Left ventricle myocardium superior (tissue), 1 donor: ENCODE results near the gene ITGA5. TPM values are rescaled to one million over a fixed set of nuclear protein-coding genes. Genes with fewer than 3 reads are reported as not detected.
A peak's percentile ranks its signal among the peaks of the same experiment; 100 is the strongest.

Experiments used
- ATAC-seq: fragments of 200-7000 bp; cut with Tn5 transposase; one replicate; pipeline ENCODE4 v1.9.1; 2020; ENCODE audit warnings: mild to moderate bottlenecking, moderate library complexity
- DNase-seq: peaks from one replicate; pipeline ENCODE4 v3.0.0-alpha.2; 2020
- intact Hi-C: fragments of 100-400 bp; cut with micrococcal nuclease; formaldehyde crosslinking; loops from one replicate; pipeline ENCODE4 v1.11.0; 2022
- total RNA-seq: library from RNA; stranded (reverse); fragmentation: NEBNext Ultra II Directional; extraction: Animal tissue kit (Norgen Biotek cat#: 25700); gene quantifications from one replicate; pipeline ENCODE4 v1.2.1, GENCODE V29; 2021
- donor health status: DM: no; HTN: yes; CAD: no; lungs with severe emphysema.

Gene ITGA5
- total RNA-seq, 1 donor from 2014 or later: 44.1 TPM

DNA sequence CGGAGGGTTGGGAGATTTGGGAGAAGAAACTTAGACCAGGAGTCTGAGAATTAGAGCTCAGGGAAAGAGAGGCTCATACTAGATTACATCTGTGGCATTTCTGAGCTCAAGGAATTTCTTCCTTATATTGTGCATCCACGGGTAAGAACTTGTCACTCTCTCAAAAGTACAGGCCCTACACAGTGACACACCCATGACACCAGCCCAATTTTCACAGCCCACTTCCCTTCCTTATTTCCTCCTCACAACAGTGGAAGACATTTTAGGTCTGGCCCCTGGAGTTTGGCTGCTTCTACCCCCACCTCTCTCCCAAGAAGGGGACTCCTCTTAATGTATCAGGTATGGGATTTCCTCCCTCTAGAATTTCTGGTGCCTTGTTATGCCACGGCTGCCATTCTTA, 25.3 kb downstream of the ITGA5 start:
- ATAC-seq (peak; percentile 8), DNase-seq (no peak)
- intact Hi-C loops: no loop called here

DNA sequence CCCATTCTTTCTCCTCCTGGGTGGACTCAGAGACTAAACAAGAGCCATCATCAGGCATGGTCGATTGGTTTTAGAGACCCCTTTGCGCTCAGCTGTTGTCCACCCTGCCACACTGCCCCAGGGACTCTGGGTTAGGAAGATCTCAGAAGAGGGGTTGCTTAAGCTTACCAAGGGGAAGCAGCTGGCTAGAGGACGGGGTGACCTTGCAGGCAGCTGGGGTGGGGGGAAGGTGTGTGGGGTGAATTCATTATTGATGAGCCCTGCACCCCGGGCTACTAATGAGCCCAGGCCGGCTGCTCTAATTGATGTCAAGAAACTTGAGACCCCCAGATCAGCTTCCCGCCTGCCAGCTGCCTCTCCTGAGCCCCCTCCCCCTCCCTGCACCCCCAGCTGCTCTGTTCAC, 25.9 kb downstream of the ITGA5 start:
- no peak for DNase-seq
- ATAC-seq: no peak
- intact Hi-C loops: no loop called here

DNA sequence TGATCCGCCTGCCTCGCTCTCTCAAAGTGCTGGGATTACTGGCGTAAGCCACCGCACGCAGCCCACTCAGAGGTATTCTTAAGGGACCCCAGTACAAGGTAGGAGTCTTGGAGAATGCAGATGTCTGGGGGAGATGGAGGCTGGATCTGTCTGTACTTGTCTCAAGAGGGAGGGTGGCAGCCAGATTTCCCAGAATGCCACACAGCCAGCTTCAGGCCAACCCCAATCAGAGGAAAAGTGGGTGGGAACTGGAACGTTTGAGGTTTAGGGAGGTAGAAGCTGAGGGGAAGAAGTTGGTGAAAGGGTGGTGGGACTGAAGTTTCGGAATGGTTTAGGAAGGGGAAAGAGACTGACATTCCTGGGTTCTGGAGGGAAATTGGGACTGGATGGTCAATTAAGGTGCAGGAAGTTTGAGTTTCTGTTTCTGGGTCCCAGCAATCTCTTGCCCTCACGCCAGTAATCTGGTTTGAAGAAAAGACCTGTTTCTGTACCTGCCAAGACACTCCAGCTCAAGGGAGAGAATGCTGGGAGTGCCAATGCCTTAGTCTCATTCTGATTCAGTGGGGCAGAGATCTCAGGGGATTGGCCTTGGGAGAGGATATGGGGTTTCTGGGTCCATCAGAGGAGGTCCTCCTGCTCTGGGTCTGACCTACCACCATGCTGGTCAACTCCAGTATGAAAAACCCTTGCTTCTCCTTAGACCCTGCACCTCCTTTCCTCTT, 26.4 kb downstream of the ITGA5 start:
- ATAC-seq: no peak
- no peak for DNase-seq
- intact Hi-C loops: no loop called here

DNA sequence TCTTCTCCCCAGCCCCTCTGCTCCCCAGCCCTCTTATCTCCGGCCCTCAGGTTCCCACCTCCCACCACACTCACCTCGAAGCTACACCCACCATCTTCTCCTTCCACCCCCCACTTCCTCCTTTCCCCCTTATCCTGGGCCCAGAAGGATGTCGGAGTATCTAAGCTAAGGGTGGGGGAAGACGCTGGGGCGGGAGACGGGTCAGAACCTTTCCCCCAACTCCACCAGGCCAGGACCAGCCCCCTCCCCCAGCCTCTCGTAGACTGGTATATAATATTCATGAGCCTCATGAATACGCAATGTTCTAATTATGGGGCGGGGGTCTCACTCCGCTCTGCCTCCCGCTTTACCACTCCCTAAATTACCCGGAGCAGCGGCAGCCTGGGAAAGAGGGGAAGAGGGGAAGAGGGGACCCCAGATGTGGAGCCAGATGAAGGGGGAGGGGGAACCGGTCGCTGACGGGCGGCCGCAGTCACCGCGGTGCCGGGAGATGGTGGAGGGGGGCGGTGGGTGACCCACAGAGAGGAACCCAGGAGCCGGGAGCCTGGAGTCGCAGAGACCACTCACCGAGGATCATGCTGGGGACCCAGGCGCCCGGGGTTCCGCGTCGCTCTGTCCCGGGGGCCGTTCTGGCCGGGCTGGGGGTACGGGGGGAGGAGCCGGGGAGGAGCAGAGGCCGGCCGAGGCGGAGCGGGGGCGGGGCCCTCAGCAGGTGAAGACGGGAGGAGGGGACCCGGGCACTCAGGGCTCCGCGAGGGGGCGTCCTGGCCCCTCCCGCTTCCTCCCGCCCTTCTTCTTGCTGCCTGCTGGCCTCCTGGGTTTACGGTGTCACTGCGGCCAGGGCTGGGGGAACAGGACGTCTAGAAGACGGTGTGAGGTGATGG, 28.2 kb downstream of the ITGA5 start:
- intact Hi-C loops: no loop called here
- peak; percentile 57 for DNase-seq
- peak; percentile 27 for ATAC-seq

DNA sequence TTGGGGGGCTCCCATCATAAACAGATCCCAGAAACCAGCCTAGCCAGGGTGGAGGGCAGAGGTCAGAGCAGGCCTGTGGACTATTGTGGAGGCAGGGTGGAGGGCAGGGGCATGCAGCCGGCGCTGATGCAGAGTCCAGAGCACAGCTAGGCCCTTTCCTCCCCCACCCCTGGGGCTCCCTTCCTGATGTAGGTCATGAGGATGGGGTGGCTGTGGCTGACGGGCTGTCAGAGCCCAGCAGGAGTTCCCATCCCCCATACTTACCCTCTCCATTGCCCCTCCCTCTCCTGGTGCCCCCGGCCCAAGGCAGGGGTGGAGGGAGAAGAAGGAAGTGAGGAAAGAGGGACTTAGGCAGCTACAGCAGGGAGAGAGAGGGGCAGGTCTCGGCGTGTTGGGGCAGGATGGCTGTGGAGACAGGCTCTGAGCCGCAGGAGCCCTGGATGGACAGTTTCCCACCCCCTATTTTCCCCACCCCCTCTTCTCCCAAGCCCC, 28.8 kb downstream of the ITGA5 start:
- no peak for ATAC-seq
- intact Hi-C loops: no loop called here
- DNase-seq: no peak

DNA sequence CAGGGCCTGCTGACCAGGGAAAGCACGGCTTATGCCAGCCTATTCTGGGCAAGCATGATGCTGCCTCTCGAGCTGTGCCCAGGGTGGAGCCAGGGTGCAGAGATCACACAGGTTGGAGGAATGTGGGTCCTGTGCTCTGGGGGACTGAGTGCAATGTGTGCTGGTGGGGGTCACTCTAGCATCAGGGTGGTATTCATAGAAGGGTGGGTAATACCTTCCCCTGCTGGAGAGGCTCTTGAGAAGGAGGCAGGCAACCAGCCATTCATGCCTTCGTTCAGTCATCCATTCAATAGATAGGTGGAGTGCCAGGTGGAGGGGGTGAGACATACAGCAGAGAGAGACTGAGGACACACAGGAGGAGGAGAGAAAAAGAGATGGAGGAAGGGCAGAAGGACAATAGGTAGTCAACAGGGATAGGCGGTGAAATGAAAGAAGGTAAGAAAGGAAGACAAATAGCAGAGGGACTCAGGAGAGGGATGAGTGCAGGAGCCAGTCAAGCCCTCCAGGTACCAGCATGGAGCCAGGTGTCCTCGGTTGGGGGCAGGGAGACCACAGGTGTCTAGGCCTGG, 29.4 kb downstream of the ITGA5 start:
- intact Hi-C loops: no loop called here
- DNase-seq: no peak

DNA sequence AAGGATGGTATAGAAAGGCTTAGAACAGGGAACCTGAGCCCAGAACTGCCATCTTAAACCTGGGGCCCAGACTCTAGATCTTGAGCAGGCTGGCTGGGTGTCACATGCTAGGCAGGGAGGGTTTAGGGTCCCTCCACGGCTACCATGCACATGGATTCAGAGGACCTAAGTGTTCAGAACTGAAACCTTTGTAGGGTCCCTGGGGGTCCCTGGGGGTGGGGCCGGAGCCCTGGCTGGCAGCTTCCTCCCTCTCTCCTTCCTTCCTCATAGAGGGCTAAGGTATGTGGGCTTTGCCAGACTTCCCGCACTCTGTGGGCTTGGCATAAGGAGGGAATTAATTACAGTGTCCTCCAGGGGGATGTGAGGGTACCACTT, 29.9 kb downstream of the ITGA5 start:
- DNase-seq (no peak), ATAC-seq (no peak)
- intact Hi-C loops: no loop called here

More for the DNA sequence above, 29.4 kb downstream of the ITGA5 start:
- no peak for ATAC-seq

DNA sequence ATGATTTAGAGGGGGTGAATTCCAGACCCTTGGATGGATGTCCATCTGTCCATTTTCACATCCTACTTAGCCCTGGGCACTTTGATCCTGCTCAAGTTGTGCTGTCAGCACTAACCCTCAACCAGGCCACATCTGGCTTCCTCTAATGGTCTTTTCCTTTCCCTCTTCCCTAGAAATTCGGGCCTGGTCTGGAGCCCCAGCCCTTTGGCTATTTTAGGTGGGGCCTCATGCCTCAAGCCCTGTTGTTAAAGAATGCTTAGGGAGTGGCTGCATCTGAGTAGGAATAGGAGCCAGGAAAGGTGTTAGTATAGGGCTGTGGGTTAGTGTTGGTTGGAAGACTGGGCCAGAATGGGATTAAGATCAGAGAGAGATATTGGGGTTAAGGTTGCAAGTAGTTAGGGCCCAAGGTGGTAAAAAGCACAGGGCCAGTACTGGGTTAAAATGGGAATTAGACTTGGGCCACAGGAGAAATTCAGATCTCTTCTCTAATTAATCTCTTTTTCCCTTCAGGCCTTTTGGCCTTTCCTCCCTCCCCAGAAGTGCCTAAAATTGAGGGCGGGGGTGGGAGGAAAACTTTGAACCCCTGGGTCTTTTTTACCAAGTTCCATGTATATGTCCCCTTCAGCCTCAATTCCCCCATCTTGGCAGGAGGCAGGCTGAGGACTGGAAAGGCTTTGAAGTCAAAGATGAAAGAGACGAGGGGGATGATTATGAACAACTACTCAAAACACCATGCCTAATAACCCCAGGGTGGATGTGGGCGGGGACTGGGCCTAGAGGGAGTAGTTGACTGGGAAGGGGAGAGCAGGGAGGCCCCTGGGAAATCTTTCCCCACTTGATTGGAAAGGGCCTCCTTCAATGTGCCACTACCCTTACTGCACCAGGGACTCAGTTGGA, 30.6 kb downstream of the ITGA5 start:
- no peak for DNase-seq
- intact Hi-C loops: no loop called here
- ATAC-seq: no peak

DNA sequence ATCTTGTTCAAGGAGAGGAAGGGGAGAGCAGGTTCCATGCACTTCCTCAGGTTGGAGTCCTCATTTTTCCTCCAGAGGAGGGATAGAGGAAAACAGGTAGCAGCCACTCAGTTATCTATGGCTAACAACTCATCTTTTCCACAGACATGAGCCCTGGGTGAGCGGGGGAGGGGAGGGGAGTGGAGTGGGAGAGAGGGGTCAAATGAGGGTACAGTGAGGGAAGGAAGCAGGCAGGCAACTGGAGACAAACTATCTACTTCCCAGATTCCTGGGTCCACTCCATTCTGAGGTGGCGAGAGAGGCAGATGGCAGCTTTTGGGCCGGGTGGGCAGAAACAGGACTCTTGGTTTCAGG, 32.0 kb downstream of the ITGA5 start:
- intact Hi-C loops: no loop called here
- ATAC-seq: no peak
- DNase-seq: no peak

DNA sequence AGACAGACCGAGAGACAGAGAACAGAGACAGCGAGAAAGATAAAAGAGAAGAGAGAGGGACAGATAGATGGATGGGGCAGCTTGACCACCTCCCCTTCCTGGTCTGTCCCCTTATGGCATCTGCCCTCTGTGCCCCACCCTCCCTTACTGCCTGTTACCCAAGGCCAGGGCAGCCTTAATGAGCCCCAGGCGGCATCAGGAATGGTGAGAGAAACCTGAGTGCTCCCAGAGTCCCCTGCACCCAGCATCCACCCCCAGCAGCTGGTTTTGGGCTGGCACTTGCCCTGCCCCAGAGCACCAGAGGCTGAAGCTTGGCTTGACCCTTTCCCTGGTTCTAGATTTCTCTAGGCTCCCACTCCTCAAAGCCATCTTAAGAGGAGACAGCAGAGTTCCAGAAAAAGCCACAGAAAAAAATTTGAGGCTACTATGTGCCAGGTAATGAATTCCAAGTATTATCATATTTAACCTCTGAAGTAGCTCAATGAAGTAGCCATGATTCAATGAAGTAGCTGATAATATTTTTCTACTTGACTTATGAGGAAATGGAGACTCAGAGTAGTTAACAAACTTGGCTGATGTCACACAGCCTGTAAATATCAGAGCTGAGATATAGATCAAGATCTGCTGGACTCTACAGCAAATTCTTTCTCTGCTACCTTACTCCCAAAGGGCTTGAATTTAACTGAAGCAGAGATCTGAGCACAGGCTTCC, 32.5 kb downstream of the ITGA5 start:
- DNase-seq (no peak), ATAC-seq (no peak)
- intact Hi-C loops: no loop called here

DNA sequence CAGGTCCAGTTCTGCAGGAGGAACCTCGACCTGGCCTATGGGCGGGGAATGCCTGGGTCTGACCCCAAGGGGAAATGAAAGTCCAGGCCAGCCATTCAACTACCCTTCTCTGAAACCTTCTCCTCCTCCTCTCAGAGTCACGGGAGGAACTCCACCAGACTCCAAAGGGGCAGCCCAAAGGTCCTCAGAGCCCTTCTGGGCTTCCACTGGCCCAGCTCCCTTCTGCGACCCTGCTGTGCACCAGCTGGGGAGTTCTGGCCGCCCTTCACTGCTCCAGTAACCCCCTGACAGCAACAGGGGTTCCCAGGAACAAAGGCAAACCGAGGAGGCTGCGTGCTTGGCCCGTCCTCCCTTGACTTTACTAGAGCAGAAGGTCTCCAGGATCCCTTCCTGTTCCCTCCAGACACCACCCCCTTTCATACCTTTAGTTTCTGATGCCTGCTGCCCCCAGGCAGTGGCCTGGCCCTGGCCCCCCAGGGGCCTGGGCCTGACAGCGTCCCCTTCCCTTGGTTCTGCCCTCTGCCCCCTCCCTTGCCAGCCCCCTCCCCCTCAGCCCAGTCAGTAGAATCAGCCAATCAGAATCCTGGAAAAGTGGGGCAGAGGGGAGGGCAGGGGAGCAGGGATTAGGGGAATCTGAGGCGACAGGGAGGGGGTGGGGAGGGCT, 33.7 kb downstream of the ITGA5 start:
- ATAC-seq (peak; percentile 42), DNase-seq (peak; percentile 48)

DNA sequence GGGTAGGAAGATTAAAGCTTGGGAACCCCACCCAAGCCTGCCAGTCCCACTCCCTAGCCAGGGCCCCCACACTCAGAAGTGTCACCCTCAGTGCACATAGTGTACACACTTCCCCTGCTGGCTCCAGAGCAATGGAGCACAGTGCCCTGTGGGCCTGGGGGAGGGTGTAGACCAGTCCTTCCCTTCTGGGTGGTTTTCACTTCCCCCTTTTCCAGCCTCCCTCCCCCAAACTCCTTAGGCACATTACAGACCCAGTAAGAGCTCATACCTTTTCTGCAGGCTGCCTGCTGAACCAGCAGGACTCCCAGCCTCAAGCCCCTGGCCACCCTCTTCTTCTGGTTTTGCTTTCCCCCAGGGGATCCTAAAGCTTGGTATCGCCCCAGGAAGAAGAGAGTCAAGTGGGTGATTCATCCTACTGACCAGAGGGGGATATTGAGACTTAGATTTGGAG, 34.5 kb downstream of the ITGA5 start, which contains the start of gene ZNF385A:
ZNF385A (minus strand) TSS at position 143 of the 451 bp plus-strand sequence. CDS start 219 bp downstream, outside the sequence.
- intact Hi-C loops: no loop called here
- ATAC-seq: peak; percentile 44
- no peak for DNase-seq

More for the DNA sequence above, 33.7 kb downstream of the ITGA5 start:
- intact Hi-C loops: no loop called here

DNA sequence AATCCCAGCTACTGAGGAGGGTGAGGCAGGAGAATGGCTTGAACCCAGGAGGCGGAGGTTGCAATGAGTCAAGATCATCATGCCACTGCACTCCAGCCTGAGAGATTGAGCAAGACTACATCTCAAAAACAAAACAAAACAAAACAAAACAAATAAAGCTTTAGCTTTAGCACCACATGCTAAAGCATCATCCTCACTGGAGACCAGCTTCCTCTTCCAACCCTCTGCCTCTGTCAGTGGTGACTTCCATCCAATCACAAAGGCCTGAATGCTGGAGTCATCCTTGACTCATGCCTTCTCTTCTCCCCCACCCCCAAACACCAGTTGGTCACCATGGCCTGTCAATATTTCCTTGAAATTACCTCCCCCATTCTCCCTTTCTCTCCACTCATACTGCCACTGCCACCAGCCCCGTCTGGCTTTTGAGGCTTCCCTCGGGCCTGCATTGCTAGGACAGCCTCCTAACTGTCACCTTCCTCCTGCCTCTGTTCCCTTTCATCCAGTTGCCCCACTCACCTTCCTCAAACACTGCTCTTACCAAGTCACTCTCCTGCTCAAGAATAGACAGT, 35.9 kb downstream of the ITGA5 start:
- DNase-seq (no peak), ATAC-seq (no peak)
- intact Hi-C loops: no loop called here

DNA sequence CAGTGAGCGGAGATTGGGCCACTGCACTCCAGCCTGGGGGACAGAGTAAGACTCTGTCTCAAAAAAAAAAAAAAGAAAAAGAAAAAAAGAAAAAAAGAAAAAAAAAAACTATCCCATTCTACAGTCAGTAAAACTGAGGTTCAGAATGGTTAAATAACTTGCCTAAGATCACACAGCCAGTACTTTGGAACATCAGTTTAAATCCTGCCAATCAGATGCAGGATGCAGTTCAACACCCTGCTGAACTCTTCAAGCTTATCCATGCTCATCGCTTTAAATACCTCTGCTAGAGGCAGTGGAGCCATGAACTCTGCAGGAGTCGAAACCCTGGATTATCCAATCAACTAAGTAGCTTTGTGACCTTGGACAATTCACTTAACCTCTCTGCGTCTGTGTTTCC, 37.9 kb downstream of the ITGA5 start:
- DNase-seq (no peak), ATAC-seq (no peak)
- intact Hi-C loops: no loop called here

DNA sequence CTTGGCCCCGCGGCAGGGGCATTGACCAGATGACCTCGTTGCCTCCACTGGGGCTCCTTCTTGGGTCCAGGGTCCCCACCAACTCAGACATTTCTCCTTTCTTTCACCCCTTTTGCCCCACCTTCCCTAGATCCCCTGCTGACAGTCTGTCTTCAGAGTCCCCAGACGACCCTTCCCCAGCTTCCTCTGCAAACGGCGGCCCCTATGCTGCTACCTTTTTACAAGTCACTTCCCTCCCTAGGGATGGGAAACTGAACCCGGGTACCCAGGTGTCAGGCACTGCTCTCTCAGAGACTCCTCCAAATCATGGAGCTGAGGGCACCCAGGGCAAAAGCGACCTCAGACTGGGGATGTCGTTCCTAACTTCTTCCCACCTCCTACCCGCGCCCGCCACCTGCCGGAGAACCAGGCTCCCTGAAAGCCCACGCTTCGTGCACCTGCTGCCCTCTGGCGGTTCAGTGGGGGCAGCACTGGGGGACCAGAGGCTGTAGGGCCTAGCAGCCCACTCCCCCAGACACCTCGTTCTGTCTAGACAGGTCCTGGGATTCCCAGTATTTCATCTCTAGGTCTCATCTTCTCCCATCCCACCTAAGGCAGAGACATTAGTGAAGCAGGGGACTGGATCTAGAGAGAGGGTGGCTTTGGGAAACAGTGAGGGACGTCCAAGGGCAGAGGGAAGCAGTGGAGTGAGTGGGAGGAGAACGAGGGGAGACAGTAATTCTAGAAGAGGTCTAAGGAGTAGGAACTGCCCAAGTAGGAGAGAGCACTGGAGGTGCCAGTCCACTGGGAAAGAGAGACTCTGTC, 39.5 kb downstream of the ITGA5 start:
- DNase-seq: peak; percentile 96
- ATAC-seq: peak; percentile 82
- intact Hi-C loops: no loop called here

DNA sequence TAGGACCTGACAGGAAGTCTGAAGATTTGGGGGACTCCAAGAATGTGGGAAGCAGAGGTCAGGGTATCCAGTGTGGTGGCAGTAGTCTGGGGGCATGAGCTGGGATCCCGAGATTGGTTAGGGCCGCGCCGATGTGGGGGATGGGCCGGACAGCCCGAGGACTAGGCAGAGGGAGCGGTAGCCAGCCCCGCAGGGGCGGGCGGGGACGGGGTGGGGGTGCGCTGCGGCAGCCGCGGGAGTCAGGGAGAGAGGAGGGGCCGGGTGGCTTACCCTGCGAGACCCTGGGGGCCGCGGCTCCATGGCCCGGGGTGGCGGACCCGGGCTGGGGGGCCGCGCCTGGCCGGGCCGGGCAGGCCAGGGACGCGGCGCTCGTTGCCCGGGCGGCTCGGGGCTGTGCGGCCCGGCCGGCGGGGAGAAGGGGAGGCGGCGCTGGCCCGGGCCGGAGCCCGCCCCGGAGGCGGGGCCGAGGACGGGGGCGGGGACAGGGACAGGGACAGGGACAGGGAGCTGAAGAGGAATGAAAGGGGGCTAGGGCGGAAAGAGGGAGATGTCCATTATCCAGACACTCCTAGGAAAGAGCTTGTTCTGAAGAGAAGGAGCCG, 40.2 kb downstream of the ITGA5 start:
- intact Hi-C loops: no loop called here
- DNase-seq (peak; percentile 87), ATAC-seq (peak; percentile 89)
